Fibroblast of skin of left quadriceps (primary cell): Measurements from ENCODE around the gene TAS1R2.
A peak's percentile ranks its signal among the peaks of the same experiment; 100 is the strongest.
"Not testable (repeated sequence)": the region's sequence is repeated elsewhere in the genome, so short reads cannot be mapped to it uniquely, and the experiment has no call there.

ENCODE experiments used
- DNase-seq, 2 experiments: peaks; one replicate each; pipeline ENCODE4 v3.0.0-alpha.2; 2013; ENCODE audit warnings: low read depth in 2 of 2

The TAS1R2 gene

GRCh38 chr1:18883636-18884418 lies 24.4 kb upstream of the TAS1R2 start:
- no peak for DNase-seq

GRCh38 chr1:18883079-18883478 lies 23.6 kb upstream of the TAS1R2 start:
- no peak for DNase-seq

GRCh38 chr1:18882486-18882885 lies 23.0 kb upstream of the TAS1R2 start:
- DNase-seq: no peak

GRCh38 chr1:18881642-18882431 lies 22.4 kb upstream of the TAS1R2 start:
- DNase-seq: no peak

GRCh38 chr1:18881164-18881563 lies 21.7 kb upstream of the TAS1R2 start:
- DNase-seq: no peak

GRCh38 chr1:18880585-18880984 lies 21.1 kb upstream of the TAS1R2 start:
- no peak for DNase-seq

GRCh38 chr1:18879791-18880309 lies 20.4 kb upstream of the TAS1R2 start:
- no peak for DNase-seq

GRCh38 chr1:18879215-18879790 lies 19.8 kb upstream of the TAS1R2 start:
- no peak for DNase-seq

GRCh38 chr1:18878538-18879214 lies 19.2 kb upstream of the TAS1R2 start:
- DNase-seq: no peak

- no peak for DNase-seq
Measured at GRCh38 chr1:18877282-18877681, 17.8 kb upstream of the TAS1R2 start.

- DNase-seq: no peak
Measured at GRCh38 chr1:18876210-18876609, 16.8 kb upstream of the TAS1R2 start.

- no peak for DNase-seq
Measured at GRCh38 chr1:18875796-18876128, 16.3 kb upstream of the TAS1R2 start.

GRCh38 chr1:18875107-18875795 lies 15.8 kb upstream of the TAS1R2 start:
- DNase-seq: peak; percentile 38 to 39

- DNase-seq: no peak
Measured at GRCh38 chr1:18874600-18874999, 15.1 kb upstream of the TAS1R2 start.

GRCh38 chr1:18874036-18874435 lies 14.6 kb upstream of the TAS1R2 start:
- DNase-seq: no peak

- DNase-seq: no peak
Measured at GRCh38 chr1:18872071-18872611, 12.7 kb upstream of the TAS1R2 start.

- DNase-seq: no peak
Measured at GRCh38 chr1:18871401-18872070, 12.1 kb upstream of the TAS1R2 start.

- DNase-seq: no peak
Measured at GRCh38 chr1:18870957-18871356, 11.5 kb upstream of the TAS1R2 start.

- DNase-seq: not testable (repeated sequence)
Measured at GRCh38 chr1:18870595-18870865, 11.1 kb upstream of the TAS1R2 start.

- no peak for DNase-seq
Measured at GRCh38 chr1:18869847-18870594, 10.6 kb upstream of the TAS1R2 start.
